HG03060 (cell line): ENCODE data around the gene TMEM50B.
"Not testable (repeated sequence)": the region's sequence is repeated elsewhere in the genome, so short reads cannot be mapped to it uniquely, and the experiment has no call there.

Experiments used
- ATAC-seq: cut with Tn5 transposase; IDR thresholded peaks from one replicate; pipeline ENCODE4 v1.9.1; 2021; ENCODE audit warnings: low read depth, moderate number of reproducible peaks; ENCODE audit not compliant: unreplicated experiment

The TMEM50B gene

GRCh38 chr21:33479679-33480480, at the start of gene TMEM50B:
TSS of gene TMEM50B (minus strand) at chr21:33479974. CDS start at chr21:33468885, 11,089 bp downstream.
- ATAC-seq = peak; percentile 72

GRCh38 chr21:33522953-33523349, 43.2 kb upstream of the TMEM50B start:
- no peak for ATAC-seq

- ATAC-seq = no peak
Observed at GRCh38 chr21:33522297-33522952, 42.7 kb upstream of the TMEM50B start.

GRCh38 chr21:33518899-33519298, 39.1 kb upstream of the TMEM50B start:
- no peak for ATAC-seq

GRCh38 chr21:33514229-33514628, 34.5 kb upstream of the TMEM50B start:
- no peak for ATAC-seq

- no peak for ATAC-seq
Observed at GRCh38 chr21:33512481-33512880, 32.7 kb upstream of the TMEM50B start.

- no peak for ATAC-seq
Observed at GRCh38 chr21:33511639-33512038, 31.9 kb upstream of the TMEM50B start.

- ATAC-seq = no peak
Observed at GRCh38 chr21:33510826-33511225, 31.1 kb upstream of the TMEM50B start.

- ATAC-seq = not testable (repeated sequence)
Observed at GRCh38 chr21:33507003-33507402, 27.2 kb upstream of the TMEM50B start.

GRCh38 chr21:33505833-33506232, 26.1 kb upstream of the TMEM50B start:
- ATAC-seq = no peak

GRCh38 chr21:33496345-33496744, 16.6 kb upstream of the TMEM50B start:
- no peak for ATAC-seq

- no peak for ATAC-seq
Observed at GRCh38 chr21:33495743-33496142, 16.0 kb upstream of the TMEM50B start.

GRCh38 chr21:33493756-33494155, 14.0 kb upstream of the TMEM50B start:
- no peak for ATAC-seq

GRCh38 chr21:33492571-33492970, 12.8 kb upstream of the TMEM50B start:
- no peak for ATAC-seq

- ATAC-seq = peak; percentile 91
Observed at GRCh38 chr21:33491373-33492102, 11.8 kb upstream of the TMEM50B start, which contains the start of gene DNAJC28. TSS of gene DNAJC28 (minus strand) at chr21:33491716. CDS start at chr21:33489393, 2,323 bp downstream.

- no peak for ATAC-seq
Observed at GRCh38 chr21:33490991-33491372, 11.2 kb upstream of the TMEM50B start.

- no peak for ATAC-seq
Observed at GRCh38 chr21:33488936-33489335, 9.2 kb upstream of the TMEM50B start.

- ATAC-seq = no peak
Observed at GRCh38 chr21:33487996-33488395, 8.2 kb upstream of the TMEM50B start.

- ATAC-seq = no peak
Observed at GRCh38 chr21:33481314-33481943, 1.7 kb upstream of the TMEM50B start.

- ATAC-seq = no peak
Observed at GRCh38 chr21:33480481-33481103, 818 bp upstream of the TMEM50B start.
